Fibroblast of skin of left biceps (primary cell): ENCODE results near the gene PHLDA3.
A peak's percentile ranks its signal among the peaks of the same experiment; 100 is the strongest.
"Not testable (repeated sequence)": the region's sequence is repeated elsewhere in the genome, so short reads cannot be mapped to it uniquely, and the experiment has no call there.

Experiments used
- DNase-seq, 2 experiments: peaks; one replicate each; pipeline ENCODE4 v3.0.0-alpha.2; 2013; ENCODE audit warnings: low read depth in 2 of 2

The PHLDA3 gene

DNA sequence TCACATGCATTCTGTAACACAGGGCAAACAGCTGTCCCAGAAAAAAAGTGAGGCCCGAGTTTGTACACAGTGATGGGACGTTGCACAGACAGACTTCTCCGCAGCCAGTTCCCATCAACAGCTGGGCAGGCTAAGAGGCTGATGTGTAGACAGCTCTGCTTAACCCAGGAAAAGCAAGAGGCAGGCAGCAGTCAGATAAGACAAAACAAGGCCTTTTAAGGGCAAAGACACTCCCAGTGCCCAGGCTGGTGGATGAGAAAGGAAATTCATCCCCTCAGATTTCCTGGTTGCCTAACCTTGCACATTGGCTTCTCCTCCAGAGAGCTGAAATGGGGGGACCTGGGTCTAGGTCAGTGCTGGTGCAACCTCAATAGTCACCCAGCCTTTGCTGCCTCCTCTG, 17.2 kb upstream of the PHLDA3 start:
- no peak for DNase-seq

DNA sequence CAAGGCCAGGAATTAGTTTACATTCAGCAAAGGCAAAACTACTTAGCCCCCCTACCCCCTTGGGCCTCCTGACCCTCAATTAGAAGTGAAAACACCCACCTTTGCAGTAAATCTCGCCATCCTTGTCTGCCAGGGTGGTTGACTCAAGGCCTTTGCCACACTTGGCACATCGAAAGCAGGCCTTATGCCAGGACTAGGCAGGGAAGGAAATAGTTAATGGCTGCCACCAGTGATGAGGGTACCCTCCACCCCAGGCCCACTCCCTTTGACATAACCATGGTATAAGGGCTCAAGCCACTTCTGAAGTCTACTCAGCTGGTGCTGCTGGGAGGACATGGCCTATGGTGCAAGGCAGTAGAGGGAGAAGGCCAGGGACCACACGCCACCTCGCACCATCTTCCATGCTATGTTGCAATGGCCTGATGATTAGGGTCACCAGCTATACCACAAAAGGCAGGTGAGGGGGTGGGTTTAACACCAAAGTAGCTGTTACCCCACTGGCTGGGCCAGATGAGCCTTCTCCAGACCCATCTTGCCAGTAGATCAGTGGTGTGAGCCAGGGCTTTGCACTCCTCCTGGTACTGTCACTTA, 16.3 kb upstream of the PHLDA3 start:
- DNase-seq: no peak

DNA sequence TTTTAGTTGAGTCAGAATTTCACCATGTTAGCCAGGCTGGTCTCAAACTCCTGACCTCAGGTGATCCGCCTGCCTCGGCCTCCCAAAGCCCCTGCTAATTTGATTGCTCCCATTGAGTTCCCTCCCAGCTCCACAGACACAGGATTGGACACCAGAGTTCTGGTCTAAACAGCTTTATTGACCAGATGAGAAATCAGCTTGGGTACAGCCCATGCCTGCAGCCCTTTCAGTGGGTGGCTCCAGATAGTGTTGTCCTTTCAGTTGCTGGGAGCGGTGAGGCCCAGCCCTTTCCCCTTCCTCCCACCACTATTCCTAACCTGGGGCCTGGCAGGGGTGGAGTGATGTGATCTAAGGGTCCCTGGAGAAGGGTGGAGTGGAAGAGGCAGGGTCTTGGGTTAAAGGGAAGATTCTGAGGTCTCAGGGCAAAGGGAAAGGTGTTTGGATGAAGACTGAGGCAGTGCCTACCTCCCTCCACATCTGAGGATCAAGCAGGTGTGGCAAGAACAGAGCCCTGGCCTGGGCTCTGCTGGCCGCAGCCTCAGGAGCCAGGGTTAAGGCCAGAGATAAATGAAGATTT, 14.5 kb upstream of the PHLDA3 start:
- DNase-seq: no peak

DNA sequence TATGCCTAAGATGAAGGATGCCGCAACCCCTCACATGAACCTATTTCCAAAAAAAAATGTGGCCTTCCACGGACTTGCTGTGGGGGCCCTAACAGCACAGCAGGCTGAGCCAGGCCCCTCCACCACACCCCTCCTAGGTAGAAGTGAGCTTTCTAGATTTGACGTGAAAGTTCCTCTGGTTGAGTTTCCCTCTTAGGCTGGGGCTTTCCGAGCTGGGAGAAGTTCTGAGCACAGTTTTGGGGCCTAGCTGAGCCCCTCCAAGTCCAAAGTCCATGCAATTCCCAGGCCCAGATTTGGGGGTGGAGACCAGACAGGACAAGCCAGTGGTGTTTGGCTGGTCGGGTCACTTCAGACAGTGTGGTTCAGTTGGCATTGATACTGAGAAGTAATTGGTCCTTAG, 13.8 kb upstream of the PHLDA3 start:
- DNase-seq: no peak

DNA sequence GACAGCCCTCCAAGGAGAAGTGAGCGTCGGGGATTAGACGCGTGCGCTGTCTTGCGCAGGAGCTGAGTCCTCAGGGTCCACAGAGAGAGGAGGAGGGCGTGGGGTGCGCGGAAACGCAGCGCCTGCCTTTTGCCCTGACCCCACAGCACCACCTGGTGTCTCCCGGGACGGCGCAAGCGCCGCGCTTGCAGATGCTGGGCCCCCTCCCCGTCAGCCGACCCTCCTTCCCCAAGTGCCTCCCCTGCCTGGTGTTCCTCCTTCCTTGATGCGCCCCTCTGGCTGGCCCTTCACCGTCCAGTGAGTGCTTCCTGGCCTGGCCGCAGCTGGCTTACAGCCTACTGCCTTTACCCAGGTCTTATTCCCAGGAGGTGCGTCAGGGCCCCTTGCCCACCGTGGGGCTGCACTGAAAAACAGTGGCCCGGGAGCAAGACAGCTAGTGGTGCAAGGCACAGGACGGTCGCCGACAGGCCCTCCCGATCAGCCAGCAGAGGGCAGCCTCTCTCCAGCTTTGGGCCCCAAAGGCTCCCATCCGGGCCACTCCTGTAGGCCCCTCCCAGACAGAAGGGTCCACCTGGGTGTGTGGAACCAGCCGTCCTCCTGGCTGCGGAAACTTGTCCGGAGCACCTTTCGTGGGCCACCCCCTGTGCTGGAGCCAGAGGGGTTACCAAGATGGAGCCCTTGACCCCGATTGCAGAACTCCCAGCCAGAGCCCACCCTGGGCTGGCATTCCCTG, 12.9 kb upstream of the PHLDA3 start:
- DNase-seq: no peak

DNA sequence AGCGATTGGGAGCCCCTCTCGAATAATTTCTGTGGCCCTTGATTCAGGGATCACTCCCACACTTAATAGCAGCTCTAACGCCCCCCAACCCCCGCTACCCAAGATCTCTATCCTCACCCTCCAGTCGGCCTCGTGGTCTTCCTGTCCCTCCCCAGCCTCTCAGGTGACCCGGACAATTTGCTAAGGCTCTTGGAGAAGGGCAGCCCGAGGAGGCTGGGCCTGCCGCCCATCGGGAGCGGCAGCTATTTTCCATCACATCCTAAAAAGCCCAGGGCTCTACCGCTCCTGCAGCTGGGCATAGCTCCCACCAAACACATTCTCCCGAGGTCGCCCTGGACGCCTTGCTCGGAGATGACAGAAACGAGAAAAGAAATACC, 12.0 kb upstream of the PHLDA3 start:
- DNase-seq: no peak

DNA sequence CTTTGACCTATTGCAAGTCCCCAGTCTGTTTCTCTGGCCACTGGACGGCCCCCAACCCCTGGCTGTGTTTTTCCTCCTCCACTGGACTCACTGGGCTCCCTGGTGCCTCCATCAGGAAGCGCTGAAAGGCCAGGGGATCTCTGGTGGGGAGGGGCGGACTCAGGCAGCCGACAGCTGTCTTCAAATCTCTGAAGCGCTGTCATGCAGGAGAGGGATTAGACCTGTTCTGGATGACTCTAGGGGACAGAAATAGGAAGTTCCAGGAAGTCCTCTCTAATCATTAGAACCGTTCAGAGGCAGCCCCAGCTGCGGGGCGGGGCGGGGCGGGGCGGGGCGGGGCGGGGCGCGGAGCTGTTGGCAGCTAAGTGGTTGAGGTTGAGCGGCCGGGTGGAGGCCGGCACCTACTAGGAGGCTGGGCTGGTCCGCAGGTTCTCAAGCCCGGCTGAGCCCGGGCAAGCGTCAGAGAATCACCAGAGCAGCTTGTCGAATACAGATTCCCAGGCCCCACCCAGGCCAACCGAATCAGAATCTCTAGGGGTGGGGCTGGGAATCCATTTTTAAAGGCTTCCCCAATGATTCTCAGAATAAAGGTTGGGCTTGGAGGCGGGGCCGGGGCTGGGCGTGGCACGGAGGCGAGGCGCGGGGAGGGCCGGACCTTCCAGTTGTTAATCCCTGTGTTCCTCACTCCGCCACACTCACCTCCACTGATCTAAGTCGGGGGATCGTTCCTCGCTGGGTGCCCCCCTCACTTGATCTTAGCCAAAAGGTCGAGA, 11.4 kb upstream of the PHLDA3 start:
- no peak for DNase-seq

DNA sequence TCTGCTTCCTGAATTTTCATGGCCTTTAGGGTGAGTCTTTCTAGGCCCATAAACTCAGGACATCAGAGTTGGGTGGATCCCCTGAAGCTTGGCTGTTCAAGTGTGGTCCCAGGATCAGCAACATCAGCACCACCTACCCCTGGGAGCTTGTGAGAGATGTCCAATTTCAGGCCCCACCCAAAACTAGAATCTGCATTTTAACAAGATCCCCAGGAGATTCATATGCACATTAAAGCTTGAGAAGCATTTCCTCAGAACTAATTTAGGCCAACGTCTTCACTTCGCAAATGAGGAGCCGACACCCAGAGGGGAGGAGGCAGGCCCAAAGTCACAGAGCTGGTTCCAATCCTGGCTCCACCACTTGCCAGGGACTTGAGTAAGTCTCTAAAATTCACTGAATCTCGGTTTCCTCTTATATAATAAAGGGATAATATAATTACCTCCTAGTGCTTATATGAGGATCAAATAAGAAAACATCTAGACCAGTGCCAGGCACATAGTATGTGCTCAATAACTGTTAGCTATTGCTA, 10.3 kb upstream of the PHLDA3 start:
- DNase-seq: no peak

DNA sequence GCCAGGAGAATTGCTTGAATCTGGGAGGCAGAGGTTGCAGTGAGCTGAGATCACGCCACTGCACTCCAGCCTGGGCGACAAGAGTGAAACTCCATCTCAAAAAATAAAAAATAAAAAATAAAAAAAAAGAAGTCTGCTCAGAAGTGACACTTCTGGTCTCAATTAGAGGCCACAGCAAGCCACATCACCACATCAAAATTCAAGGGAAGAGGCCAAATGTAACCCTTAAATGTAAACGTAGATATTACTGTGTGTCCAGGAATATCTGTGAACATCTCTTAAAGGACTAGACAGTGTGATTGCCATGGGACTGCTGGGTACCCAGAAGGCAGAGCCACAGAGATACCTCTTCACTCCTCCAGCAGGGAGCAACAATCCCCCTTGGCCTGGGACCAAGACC, 9.7 kb upstream of the PHLDA3 start:
- DNase-seq: not testable (repeated sequence)

DNA sequence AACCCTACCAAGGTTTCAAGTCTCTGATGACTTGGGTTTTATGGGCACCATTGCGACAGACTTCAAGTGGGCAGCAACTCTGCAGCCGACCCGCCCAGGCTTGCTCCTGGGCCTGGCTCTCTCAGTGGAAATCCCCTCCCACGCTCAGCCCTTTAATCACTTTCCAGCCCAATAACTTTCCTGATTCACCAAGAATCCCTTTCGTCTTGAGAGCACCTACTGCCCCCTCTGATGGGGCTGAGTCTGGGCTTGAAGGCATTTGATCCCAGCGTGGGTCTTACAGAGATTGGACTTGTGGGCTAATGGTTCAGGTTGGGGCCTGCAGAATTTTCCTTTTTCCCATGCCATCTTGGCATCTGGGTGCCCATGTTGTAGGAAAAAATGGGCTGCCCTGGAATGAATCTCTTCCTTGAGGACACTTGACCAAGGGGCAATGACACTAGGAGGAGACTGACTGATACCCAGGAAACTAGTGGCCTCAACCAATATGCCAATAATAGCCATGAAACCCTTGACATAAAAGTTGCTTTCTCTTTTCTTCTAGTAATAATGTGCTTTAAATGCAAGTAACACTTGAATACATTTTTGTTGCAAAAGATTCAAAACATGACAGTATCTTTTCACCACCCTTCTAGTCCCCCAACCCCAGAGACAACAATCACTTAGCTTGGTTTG, 7.8 kb upstream of the PHLDA3 start:
- no peak for DNase-seq

DNA sequence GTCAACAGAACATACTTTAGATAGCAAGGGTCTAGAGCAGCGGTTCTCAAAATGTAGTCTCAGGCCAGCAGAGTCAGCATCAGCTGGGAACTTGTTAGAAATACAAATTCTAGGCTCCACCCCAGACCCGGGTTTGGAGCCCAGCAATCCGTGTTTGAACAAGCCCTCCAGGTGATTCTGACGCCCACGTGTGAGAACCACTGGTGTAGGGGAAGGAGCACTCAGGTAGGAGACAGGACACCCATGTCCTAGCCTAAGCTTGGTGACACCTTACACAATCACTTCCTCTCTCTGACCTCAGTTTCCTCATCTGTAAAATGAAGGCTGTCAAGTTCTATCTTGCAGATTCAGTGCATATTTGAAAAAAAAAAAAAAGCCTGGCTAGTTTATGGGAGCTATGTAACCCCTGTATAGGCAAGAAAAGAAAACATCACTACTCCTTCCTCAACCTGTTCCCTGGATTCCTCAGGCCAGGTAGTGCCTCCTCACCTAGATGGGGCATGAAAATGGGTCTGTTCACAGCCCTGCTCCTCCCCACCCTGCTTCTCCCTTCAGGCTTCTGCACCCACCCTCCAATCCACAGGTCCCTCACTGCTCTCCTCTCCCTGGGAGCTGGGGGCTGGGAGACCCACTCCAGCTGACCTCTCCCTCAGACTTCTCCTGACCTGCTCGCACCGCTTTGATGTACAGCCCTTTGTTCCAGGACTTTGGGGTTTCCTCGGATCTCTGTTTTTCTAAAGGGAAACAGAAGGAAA, 7.1 kb upstream of the PHLDA3 start:
- DNase-seq: no peak

DNA sequence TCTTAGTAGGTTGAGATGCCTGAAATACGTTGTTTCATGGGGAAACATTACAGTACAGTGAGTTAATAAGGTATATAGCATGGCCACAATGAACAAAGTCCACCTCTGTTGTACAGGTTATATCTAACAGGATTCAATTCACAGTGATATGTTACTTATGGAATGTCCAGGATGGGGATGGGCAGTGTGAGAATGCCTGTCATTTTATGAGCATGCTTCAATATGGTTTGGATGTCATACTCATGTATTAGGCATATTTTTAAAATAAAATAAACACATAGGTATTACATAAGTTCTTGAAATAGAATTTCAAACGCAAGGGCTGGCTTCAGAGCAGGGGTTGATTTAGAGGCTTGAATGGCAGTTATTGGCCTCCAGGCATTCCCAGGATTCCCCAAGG, 6.1 kb upstream of the PHLDA3 start:
- DNase-seq: no peak

DNA sequence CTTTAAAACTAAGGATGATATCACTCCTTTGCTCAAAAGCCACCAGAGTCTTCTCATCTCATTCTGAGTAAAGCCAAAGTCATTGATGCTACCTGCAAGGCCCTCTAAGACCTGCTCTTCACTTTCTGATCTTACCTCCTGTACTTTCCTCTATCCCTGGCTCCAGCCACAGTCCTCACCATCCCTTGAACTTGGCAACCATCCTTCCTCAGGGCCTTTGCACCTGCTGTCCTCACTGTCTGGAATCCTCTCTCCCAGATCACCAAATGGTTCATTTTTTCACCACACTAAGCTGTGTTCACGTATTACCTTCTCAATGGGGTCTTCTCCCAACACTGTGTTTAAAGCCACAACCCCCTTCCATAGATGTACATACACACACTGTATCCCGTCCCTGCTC, 4.3 kb upstream of the PHLDA3 start:
- DNase-seq: no peak

DNA sequence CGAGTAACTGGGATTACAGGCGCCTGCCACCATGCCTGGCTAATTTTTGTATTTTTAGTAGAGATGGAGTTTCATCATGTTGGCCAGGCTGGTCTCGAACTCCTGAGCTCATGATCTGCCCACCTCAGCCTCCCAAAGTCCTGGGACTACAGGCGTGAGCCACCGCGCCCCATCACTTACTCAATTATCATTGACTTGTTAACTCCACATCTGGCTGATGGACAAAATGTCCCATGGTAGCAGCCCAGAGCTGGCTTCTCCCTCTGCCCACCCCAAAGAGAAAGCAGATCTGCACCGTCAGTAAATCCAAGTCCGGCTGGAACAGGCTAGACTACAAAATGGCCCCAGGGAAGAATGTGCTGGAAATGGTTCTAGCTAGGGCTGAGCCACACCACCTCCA, 3.3 kb upstream of the PHLDA3 start:
- not testable (repeated sequence) for DNase-seq

DNA sequence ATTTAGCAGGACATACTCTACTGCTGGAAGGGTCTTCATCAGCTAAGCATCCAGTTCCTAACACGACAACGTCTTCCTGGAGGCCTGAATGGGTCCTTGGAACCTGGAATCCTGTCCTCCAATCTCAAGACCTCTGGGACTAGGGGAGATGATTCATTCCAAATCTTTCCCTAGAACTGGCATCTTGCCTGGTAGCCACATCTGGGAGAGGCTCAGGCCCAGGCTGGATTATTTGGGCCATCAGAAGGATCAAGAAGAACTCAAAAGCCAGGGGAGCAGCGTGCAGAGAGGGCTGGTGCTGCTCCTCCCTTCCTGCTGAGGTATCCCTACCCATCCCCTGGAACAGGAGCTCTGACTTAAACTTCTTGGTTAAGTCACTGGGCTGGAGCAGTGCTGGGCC, 2.8 kb upstream of the PHLDA3 start:
- peak; percentile 50 to 61 for DNase-seq

DNA sequence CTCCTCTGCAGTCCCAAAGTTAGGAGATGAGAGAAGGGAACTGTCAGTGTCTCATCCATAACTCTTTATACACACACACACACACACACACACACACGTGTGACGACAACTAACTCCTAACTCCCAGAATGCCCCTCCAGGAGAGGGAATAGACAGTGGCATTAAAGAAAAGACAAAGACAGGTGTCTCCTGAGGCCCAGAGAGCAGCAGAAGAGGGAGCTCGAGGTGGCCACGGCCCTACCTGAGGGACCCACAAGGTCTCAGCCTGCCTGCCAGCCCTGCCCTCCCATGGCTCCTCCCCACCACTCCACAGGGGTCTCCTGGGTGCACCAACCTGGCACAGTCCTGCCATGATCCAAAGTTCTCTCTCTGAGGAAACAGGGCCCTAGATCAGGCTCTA, 1.6 kb upstream of the PHLDA3 start:
- DNase-seq: no peak

DNA sequence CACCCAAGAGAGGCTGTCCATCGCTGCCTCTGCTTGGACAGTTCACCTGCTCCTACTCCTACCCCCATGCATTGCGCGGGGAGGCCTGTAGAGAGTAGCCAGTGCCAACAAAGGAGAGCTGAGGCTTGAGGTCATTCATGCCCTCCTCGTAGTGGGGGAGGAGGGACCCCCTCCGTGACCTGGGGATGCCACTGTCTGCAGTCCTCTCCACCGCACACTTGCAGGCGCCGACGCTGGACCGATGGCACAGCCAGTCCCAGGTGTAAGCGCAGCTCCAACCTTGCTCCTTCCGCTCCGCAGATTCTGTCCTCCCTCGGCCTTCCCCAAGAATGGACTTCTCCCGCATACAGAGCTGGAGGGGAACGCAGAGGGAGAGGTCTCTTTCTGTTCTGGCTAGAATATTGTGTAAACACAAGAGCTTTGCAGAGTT, 672 bp upstream of the PHLDA3 start:
- no peak for DNase-seq

DNA sequence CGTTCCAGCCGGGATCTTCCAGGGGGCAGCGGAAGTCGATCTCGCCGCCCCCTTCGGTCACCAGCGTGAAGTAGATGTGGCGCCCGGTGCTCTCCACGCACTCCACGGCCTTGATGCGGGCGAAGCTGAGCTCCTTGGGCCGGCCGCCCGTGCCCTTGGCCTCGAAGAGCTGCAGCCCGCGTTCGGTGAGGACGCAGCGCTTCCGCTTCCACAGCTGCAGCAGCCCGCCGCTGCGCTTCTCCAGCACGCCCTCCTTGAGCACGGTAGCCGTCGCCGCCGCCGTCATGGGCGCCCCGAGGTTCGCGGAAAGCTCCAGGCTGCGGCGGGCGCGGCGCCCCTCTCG, 516 bp downstream of the PHLDA3 start:
- no peak for DNase-seq

DNA sequence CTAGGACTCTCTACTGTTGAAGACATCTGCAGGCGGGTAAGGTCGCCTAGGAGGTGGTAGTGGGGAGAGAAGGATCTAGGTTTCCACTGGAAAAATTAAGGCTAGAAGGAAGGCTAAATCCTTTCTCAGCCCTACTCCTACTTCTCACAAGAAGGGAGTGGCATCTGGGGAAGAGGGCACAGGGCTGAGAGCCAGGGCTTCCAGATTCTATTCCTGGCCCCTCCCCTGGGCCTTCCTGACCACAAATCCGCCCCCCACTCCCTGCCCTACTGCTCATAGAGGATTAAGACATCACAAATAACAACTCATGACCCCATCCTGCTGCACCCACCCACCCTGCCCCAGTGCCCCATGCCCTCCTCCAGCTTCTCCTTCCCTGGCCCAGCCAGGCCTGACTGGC, 2.5 kb downstream of the PHLDA3 start:
- no peak for DNase-seq

DNA sequence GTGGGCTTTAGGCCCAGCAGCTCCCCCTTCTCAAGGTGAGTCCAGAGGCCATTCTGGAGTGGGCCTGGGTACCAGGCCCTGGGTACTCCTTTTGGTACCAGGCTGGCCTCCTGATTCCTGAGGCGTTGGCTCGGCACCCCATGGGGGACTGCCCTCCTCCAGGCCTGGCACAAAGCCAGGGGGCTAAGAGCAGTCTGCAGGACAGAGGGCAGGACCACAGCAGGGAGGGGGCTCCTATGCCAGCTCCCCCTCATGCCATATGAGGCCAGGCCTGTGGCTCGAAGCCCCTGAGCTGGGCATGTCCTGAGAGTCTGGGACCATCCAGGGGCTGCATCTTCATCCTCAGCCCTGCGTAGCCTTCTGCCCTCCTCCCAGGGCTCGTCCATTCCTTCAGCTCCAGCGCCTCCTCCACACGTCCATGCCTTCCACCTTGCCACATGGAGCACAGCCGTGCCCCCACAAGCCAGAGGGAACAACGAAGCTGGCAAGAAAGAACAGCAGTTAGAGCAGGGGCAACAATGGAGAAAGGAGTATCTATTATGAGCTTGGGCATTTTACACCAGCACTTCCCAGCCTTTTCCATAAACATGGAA, 3.2 kb downstream of the PHLDA3 start:
- no peak for DNase-seq

DNA sequence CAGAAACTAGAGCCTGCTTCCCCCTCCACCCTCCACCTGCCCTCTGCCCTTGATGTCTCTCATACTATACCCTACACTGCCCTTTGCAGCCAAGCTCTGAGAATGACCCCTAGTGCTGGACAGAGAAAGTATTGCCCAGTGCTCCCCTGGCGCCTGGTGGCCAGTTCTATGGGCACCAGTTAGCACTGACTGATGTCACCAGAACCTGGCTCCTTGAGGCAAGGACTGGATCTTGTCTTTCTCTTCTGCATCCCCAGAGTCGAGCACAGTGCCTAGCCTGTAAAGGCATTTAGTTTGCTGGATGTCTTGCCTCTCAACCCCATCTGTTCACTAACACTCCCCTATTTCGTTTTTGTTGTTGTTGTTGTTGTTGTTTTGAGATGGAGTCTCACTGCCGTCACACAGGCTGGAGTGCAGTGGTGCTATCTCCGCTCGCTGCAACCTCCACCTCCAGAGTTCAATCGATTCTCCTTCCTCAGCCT, 5.9 kb downstream of the PHLDA3 start:
- DNase-seq: no peak
